ENCODE measurements around the gene SORBS1. TPM values are rescaled to one million over a fixed set of nuclear protein-coding genes. Genes with fewer than 3 reads are reported as not detected.

Gene SORBS1
- total RNA-seq, 4 donors from 2014 or later: 35.1 to 53.1 (median 43.3) TPM

DNA sequence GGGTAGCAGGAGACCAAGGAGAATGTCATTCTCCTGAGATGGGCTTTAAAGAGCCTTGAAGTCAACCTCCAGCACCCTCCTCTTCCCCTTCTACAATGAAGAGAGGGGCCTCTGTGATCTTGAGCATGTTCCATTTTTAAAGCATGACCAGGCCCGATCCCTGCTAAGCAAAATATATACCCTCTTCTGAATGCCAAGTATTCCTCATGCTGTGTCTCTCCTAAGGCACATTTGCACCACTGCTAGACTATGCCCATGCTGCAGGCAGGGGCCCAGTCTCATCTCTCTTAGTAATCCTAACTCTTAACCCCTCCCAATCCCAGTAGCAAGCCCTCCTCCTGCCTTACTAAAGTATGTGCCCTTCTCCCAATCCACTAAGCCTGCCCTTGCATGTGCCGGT is 18.4 kb downstream of the SORBS1 start:
- TF ChIP-seq, protein P1, sequence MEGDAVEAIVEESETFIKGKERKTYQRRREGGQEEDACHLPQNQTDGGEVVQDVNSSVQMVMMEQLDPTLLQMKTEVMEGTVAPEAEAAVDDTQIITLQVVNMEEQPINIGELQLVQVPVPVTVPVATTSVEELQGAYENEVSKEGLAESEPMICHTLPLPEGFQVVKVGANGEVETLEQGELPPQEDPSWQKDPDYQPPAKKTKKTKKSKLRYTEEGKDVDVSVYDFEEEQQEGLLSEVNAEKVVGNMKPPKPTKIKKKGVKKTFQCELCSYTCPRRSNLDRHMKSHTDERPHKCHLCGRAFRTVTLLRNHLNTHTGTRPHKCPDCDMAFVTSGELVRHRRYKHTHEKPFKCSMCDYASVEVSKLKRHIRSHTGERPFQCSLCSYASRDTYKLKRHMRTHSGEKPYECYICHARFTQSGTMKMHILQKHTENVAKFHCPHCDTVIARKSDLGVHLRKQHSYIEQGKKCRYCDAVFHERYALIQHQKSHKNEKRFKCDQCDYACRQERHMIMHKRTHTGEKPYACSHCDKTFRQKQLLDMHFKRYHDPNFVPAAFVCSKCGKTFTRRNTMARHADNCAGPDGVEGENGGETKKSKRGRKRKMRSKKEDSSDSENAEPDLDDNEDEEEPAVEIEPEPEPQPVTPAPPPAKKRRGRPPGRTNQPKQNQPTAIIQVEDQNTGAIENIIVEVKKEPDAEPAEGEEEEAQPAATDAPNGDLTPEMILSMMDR (IDR thresholded peaks at IDR 0.05): no peak
- no peak for TF ChIP-seq POLR2A (IDR thresholded peaks at IDR 0.05)
- intact Hi-C loops (cut with DNase I; ENCODE audit: low total_unique reads): no loop called here
- no peak overlapping the region for H3K4me3 ChIP-seq (ENCODE audit: low read depth, poor library complexity, severe bottlenecking)
- DNase-seq (ENCODE audit: low spot score in 2 of 2): no peak
- 87 to 97% methylated on average over 2 of the region's 2 CpGs for WGBS, 2 donors

DNA sequence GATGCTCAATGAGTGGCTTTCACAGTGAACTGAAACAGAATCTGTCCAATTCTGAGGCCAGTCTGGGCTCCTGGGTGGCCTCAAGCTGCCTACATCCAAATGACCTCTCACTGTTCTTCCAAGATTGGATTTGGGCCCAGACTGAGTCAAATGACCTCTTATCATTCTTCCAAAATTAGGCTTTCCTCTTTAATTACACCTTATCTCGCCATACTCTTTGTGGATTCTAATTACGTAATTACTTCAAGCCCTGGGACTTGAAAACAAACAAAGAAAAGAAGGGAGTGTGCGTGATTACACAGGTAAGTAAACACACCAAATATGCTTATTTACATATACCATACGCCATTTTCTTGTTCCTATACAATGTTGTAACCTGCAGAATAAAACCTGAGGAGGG is 18.8 kb downstream of the SORBS1 start:
- no peak for TF ChIP-seq POLR2A (IDR thresholded peaks at IDR 0.05)
- TF ChIP-seq, protein P1 (IDR thresholded peaks at IDR 0.05): no peak
- no peak for DNase-seq (ENCODE audit: low spot score in 2 of 2)
- H3K4me3 ChIP-seq (ENCODE audit: low read depth, poor library complexity, severe bottlenecking): no peak overlapping the region
- intact Hi-C loops (cut with DNase I; ENCODE audit: low total_unique reads): no loop called here
- 86 to 87% methylated on average over 4 of the region's 4 CpGs for WGBS, 2 donors

DNA sequence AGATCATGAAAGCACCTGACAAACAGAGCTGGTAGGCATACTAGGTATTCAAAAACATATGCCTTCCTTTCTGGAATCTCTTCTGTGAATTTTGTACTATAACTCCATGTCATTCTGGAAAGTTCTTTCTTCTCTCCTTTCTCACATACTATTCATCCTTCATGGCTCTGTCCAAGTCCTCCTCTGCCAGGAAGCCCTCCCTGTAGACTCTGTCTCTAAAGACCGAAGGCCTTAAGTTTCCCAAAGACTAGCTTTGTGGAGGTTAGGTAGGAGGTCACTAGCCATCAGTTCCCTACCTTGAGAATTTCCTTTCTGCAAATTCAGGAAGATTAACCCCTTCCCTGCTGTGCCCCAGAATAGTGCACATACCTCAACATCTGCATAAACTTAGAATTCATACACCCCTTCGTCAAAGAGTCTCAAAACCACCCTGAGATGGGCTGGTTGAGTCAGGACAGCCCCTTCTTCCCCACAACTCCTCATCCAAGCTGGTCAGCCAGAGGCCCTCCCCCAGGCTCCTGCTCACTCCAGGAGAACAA is 20.6 kb downstream of the SORBS1 start:
- intact Hi-C loops (cut with DNase I; ENCODE audit: low total_unique reads): no loop called here

DNA sequence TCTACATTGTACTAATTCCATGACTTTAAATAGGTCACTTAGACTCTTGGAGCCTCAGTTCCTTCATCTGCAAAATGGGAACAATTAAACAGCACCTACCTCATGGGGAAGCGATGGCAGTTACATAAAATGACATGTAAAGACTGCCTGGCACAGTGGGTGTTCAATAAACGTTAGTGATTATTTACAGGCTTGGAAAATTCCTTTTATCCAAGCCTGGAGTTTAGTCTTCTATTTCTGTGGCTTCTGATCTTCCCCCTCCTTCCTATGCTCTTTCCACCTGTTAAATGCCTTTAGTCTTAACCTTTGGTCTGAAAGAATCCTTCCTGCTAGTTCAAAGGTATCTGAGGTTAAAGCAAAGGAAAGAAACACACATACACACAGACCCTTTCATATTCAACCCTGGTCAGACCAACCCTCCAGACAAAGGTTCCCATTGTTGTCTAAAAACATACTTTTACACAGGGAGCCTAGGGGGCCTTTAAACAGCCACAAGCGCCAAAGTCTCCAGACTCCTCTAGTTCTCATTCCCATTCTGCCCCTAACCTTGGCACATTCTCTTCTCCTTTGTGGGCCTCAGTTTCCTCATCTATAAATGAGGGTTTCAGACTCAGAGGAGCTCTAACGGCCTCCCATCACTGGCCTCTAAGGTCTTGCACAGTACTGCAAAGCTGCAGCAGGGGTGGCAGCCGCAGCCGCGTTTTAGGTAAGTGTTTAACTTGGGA is 21.4 kb downstream of the SORBS1 start:
- intact Hi-C loops (cut with DNase I; ENCODE audit: low total_unique reads): loop anchor here (10.0 kb wide), 1 partner anchor 1045 kb away; no protein-coding TSS in a partner anchor
- DNase-seq (ENCODE audit: low spot score in 2 of 2): no peak
- no peak for TF ChIP-seq POLR2A (IDR thresholded peaks at IDR 0.05)
- TF ChIP-seq, protein P1 (IDR thresholded peaks at IDR 0.05): no peak
- H3K4me3 ChIP-seq (ENCODE audit: low read depth, poor library complexity, severe bottlenecking): no peak overlapping the region
- WGBS, 2 donors: 73 to 80% methylated on average over 7 of the region's 7 CpGs

More for the DNA sequence above, 20.6 kb downstream of the SORBS1 start:
- DNase-seq (ENCODE audit: low spot score in 2 of 2): no peak
- no peak overlapping the region for H3K4me3 ChIP-seq (ENCODE audit: low read depth, poor library complexity, severe bottlenecking)
- 89 to 93% methylated on average over 2 of the region's 2 CpGs for WGBS, 2 donors
- no peak for TF ChIP-seq POLR2A (IDR thresholded peaks at IDR 0.05)
- TF ChIP-seq, protein P1 (IDR thresholded peaks at IDR 0.05): no peak

DNA sequence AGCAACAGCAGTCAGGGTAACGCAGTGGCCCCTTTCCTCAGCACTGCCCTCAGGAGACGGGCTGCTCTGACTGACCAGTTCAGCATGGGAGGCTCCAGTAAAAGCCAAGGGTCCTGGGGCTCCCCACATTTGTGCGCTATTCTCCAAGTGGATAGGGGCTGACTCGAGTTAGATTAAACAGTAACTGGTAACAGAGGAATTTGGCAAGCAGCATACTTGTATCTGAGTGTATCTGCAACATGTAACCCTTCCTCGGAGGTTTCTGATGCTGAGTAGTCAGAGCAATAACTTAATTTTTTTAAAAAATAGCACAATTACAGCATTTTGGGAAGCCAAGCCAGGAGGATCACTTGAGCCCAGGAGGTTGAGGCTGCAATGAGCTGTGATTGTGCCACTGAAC is 22.8 kb downstream of the SORBS1 start:
- no peak overlapping the region for H3K4me3 ChIP-seq (ENCODE audit: low read depth, poor library complexity, severe bottlenecking)
- 88 to 92% methylated on average over 5 of the region's 5 CpGs for WGBS, 2 donors
- TF ChIP-seq POLR2A (IDR thresholded peaks at IDR 0.05): no peak
- TF ChIP-seq, protein P1 (IDR thresholded peaks at IDR 0.05): no peak
- intact Hi-C loops (cut with DNase I; ENCODE audit: low total_unique reads): loop anchor here (10.0 kb wide), 1 partner anchor 1044 kb away; no protein-coding TSS in a partner anchor
- DNase-seq (ENCODE audit: low spot score in 2 of 2): no peak
